IPS-18c (cell line): ENCODE results near the gene CDH12.
"Not testable (repeated sequence)": the region's sequence is repeated elsewhere in the genome, so short reads cannot be mapped to it uniquely, and the experiment has no call there.

ENCODE experiments used
- H3K4me3 ChIP-seq: 2 replicates; pipeline ENCODE4 v1.7.0; 2013; ENCODE audit warnings: low read depth, mild to moderate bottlenecking, low read length, moderate library complexity; ENCODE audit not compliant: insufficient read depth
- H3K9me3 ChIP-seq: one replicate; pipeline ENCODE4 v1.6.1; 2013; ENCODE audit warnings: mild to moderate bottlenecking, low read length, moderate library complexity; ENCODE audit not compliant: control insufficient read depth, insufficient read depth

CDH12 gene

GRCh38 chr5:22465616-22466015 lies 387.5 kb downstream of the CDH12 start:
- no peaks in the 10 kb centered on the region for H3K9me3 ChIP-seq
- no peak overlapping the region for H3K4me3 ChIP-seq

GRCh38 chr5:22465177-22465576 lies 388.0 kb downstream of the CDH12 start:
- H3K4me3 ChIP-seq, result no peak overlapping the region

GRCh38 chr5:22460189-22460588 lies 393.0 kb downstream of the CDH12 start:
- H3K4me3 ChIP-seq, result no peak overlapping the region

More at GRCh38 chr5:22465177-22465576, 388.0 kb downstream of the CDH12 start:
- H3K9me3 ChIP-seq, result no peaks in the 10 kb centered on the region

GRCh38 chr5:22432905-22433304 lies 420.2 kb downstream of the CDH12 start:
- Histone ChIP-seq H3K4me3 (no peak overlapping the region), H3K9me3 (no peaks in the 10 kb centered on the region)

More at GRCh38 chr5:22460189-22460588, 393.0 kb downstream of the CDH12 start:
- no peaks in the 10 kb centered on the region for H3K9me3 ChIP-seq

- no peak overlapping the region for H3K4me3 ChIP-seq
- H3K9me3 ChIP-seq, result no peaks in the 10 kb centered on the region
Measured at GRCh38 chr5:22431840-22432239, 421.3 kb downstream of the CDH12 start.

- H3K9me3 ChIP-seq, result no peaks in the 10 kb centered on the region
- H3K4me3 ChIP-seq, result no peak overlapping the region
Measured at GRCh38 chr5:22431406-22431805, 421.7 kb downstream of the CDH12 start.

GRCh38 chr5:22411554-22412349 lies 441.4 kb downstream of the CDH12 start:
- H3K4me3 ChIP-seq, result no peak overlapping the region
- no peaks in the 10 kb centered on the region for H3K9me3 ChIP-seq

- H3K4me3 ChIP-seq, result no peak overlapping the region
- no peaks in the 10 kb centered on the region for H3K9me3 ChIP-seq
Measured at GRCh38 chr5:22391956-22392355, 461.2 kb downstream of the CDH12 start.

- H3K9me3 ChIP-seq, result no peaks in the 10 kb centered on the region
- no peak overlapping the region for H3K4me3 ChIP-seq
Measured at GRCh38 chr5:22390888-22391287, 462.3 kb downstream of the CDH12 start.

GRCh38 chr5:22372826-22373660 lies 480.1 kb downstream of the CDH12 start:
- Histone ChIP-seq H3K4me3 (no peak overlapping the region), H3K9me3 (no peaks in the 10 kb centered on the region)

GRCh38 chr5:22372376-22372775 lies 480.8 kb downstream of the CDH12 start:
- Histone ChIP-seq H3K9me3 (no peaks in the 10 kb centered on the region), H3K4me3 (no peak overlapping the region)

GRCh38 chr5:22354956-22355355 lies 498.2 kb downstream of the CDH12 start:
- H3K9me3 ChIP-seq, result no peaks in the 10 kb centered on the region
- H3K4me3 ChIP-seq, result no peak overlapping the region

- no peak overlapping the region for H3K4me3 ChIP-seq
- no peaks in the 10 kb centered on the region for H3K9me3 ChIP-seq
Measured at GRCh38 chr5:22352493-22352892, 500.7 kb downstream of the CDH12 start.

GRCh38 chr5:22351178-22351577 lies 502.0 kb downstream of the CDH12 start:
- H3K9me3 ChIP-seq, result no peaks in the 10 kb centered on the region

GRCh38 chr5:22348027-22348426 lies 505.1 kb downstream of the CDH12 start:
- no peak overlapping the region for H3K4me3 ChIP-seq
- no peaks in the 10 kb centered on the region for H3K9me3 ChIP-seq

More at GRCh38 chr5:22351178-22351577, 502.0 kb downstream of the CDH12 start:
- H3K4me3 ChIP-seq, result no peak overlapping the region

GRCh38 chr5:22344000-22344399 lies 509.1 kb downstream of the CDH12 start:
- Histone ChIP-seq H3K4me3 (no peak overlapping the region), H3K9me3 (no peaks in the 10 kb centered on the region)

GRCh38 chr5:22341406-22341805 lies 511.7 kb downstream of the CDH12 start:
- no peak overlapping the region for H3K4me3 ChIP-seq
- no peaks in the 10 kb centered on the region for H3K9me3 ChIP-seq

- H3K9me3 ChIP-seq, H3K4me3 ChIP-seq: not testable (repeated sequence)
Measured at GRCh38 chr5:22332949-22333348, 520.2 kb downstream of the CDH12 start.
